Subcutaneous adipose tissue (tissue), 4 donors: ENCODE data around the gene UGT1A7. TPM values are rescaled to one million over a fixed set of nuclear protein-coding genes. Genes with fewer than 3 reads are reported as not detected.

ENCODE experiments used
- CTCF ChIP-seq: fragments of 450-650 bp; IDR thresholded peaks from one replicate; pipeline ENCODE4 v1.5.1; 2016; ENCODE audit warnings: low read depth, mild to moderate bottlenecking, control low read depth, antibody characterized with exemption, moderate library complexity
- total RNA-seq, 4 donors: library from RNA; depleted of rRNA; stranded (reverse); fragments of >200 nt; gene quantifications; one replicate each; pipeline ENCODE4 v1.1.0, GENCODE V29; 2016

The UGT1A7 gene
- total RNA-seq, 4 donors from 2014 or later = 0.88 TPM; not detected in 3

- TF ChIP-seq CTCF = no peak
Observed at GRCh38 chr2:233799087-233799665, 117.5 kb downstream of the UGT1A7 start.

GRCh38 chr2:233799716-233800115 lies 118.0 kb downstream of the UGT1A7 start:
- no peak for TF ChIP-seq CTCF

- TF ChIP-seq CTCF = no peak
Observed at GRCh38 chr2:233800208-233800607, 118.5 kb downstream of the UGT1A7 start.

GRCh38 chr2:233801357-233802131 lies 119.8 kb downstream of the UGT1A7 start:
- no peak for TF ChIP-seq CTCF

GRCh38 chr2:233802132-233802815 lies 120.6 kb downstream of the UGT1A7 start:
- TF ChIP-seq CTCF = no peak

GRCh38 chr2:233803292-233803911 lies 121.7 kb downstream of the UGT1A7 start:
- no peak for TF ChIP-seq CTCF

- TF ChIP-seq CTCF = no peak
Observed at GRCh38 chr2:233803994-233804393, 122.3 kb downstream of the UGT1A7 start.
